GM21528 (cell line): ENCODE results near the gene CXCR4.
"Not testable (repeated sequence)": the region's sequence is repeated elsewhere in the genome, so short reads cannot be mapped to it uniquely, and the experiment has no call there.

ENCODE experiments used
- ATAC-seq: cut with Tn5 transposase; IDR thresholded peaks from one replicate; pipeline ENCODE4 v1.9.1; 2021; ENCODE audit warnings: mild to moderate bottlenecking, moderate library complexity; ENCODE audit not compliant: unreplicated experiment, low FRiP score

Gene CXCR4

DNA sequence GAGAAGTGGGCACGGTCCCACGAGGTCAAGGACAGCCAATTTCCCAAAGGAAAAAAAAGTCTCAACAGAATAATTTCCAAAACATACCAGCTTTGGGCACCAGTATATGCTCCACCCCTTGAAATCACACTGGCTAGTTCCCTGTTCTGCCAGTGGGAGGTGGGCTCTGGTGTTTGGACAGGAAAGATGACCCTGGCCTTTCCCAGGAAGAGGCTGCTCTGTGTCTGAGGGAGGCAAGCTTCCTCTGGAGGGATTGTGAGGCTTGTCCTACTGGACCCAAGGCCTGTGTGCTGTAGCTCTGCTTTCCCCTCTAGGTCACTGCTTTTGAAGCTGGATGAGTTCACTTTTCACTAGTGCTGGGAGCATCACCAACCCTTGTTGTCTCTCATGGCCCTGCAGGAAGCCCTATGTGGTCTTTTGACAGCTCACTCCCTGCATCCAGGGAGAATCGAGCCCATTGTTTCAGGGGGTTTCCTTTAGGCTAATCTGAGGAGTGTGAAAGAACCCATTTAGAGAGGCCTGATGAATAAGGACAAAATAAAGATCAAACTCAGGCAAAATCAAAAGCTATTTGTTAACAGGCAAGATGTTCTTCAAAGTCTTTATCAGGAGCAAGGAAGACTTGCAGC lies 36.3 kb downstream of the CXCR4 start:
- no peak for ATAC-seq

DNA sequence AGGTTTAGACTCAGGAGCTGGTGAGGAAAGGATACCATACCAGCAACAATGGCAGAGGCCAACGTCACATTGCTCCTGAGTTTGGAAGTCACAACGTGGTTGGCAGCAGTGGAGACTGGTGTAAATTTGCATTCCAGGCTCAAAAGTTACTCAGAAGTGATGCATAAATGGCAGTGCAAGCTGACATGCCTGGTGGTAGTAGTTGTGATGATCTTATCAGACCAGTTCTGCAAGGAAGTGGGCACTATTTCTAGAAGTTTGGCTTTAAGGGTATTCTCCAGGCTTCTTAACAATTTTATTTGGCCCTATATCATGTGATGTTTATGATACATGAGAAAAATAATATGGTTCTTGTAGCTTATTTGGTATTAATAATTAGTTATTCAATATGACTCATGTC lies 37.8 kb downstream of the CXCR4 start:
- ATAC-seq: no peak

DNA sequence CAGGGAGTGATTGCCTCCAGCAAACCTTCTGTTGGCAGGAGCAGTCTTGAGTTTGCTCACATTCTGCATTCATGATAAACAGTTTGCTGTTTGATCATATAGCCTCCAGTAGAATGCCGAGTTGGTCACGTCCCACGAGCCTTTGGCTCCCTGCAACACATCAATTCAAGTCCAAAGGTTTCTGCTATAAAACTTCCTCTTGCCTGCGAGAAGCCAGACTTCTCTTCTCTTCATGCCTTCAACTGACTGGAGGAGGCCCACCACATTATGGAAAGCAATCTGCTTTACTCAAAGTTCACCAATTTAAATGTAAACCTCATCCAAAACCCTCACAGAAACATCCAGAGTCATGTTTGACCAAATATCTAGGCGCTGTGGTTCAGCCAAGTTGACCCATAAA lies 40.8 kb downstream of the CXCR4 start:
- ATAC-seq: no peak

DNA sequence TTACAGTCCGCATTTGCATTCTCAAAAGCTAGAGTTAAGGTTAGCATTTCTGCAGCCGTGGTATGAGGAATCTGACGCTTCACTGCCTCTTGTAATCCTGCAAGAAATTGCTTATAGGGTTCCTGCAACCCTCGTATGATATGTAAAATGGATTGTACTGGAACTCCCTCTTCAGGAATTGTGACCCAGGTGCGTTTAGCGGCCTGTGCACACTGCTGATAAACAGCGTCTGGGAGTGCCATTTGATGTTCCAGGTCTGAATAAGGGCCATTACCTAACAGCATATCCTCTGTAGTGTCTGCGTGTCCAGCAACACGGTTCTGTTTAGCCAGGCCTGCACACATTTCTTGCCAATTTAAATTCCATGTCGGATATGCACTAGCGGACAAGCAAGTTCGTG lies 42.5 kb downstream of the CXCR4 start:
- ATAC-seq: no peak

DNA sequence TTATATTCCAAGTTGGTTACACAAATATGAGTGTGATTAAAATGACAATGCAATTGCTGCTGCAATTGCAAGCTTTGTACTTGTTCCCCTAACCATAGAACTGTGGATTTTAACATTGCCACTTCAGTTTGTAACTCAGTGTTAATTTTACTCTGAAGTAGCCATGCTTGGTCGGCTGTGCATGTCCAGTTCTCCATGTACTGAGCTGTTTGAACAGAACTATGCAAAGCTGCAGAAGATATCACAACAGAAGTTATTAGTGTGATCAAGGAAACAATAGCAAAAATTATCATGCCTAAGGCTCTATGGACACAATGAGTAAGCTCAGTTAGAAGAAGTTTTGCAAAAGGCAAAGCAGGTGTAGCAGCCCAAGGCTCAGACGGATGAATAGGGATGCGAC lies 45.3 kb downstream of the CXCR4 start:
- ATAC-seq: no peak

DNA sequence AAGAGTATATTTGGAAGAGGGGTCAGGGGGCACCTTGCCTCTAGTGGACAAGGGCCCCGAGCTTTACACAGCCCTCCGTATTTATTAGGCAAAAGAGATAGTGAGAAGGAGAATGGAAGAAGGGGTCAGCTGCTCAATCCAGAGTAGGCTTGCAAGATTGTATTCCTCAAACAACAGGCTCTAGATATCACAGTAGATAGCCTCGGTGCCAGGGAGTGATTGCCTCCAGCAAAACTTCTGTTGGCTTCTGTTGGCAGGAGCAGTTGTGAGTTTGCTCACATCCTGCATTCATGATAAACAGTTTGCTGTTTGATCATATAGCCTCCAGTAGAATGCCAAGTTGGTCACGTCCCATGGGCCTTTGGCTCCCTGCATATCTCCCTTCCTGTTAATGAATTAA lies 46.1 kb downstream of the CXCR4 start:
- ATAC-seq: not testable (repeated sequence)

DNA sequence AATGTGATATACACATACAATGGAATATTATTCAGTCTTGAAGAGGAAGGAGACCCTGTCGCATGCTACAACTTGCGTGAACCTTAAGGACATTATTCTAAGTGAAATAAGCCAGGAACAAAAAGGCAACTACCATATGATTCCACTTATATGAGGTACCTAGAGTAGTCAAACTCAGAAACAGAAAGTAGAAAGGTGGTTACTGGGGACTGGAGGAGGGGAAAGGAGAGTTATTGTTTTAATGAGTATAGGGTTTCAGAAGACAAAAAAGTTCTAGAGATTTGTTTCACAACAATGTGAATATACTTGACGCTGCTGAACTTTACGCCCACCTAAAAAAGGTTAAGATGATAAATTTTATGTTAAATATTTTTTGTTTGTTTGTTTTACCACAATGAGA lies 47.0 kb downstream of the CXCR4 start:
- ATAC-seq: no peak

DNA sequence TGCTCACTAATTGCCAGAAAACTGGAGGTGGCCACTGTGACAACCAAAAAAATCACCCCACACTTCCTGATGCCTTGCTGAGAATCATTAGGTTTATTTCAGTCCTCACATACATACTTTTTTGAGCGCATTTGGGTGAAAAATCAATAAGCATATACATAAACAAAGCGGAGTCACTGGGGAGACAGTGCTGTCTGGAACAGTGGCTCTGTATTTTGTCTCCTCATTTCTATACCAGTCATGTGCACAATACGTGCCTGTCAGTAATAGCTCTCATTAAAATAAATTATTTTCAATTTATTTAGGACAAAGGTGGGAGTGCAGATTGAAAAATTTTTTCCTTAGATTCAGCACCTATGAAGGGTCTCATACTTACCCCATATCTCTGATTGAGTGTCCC lies 48.2 kb downstream of the CXCR4 start:
- ATAC-seq: no peak

DNA sequence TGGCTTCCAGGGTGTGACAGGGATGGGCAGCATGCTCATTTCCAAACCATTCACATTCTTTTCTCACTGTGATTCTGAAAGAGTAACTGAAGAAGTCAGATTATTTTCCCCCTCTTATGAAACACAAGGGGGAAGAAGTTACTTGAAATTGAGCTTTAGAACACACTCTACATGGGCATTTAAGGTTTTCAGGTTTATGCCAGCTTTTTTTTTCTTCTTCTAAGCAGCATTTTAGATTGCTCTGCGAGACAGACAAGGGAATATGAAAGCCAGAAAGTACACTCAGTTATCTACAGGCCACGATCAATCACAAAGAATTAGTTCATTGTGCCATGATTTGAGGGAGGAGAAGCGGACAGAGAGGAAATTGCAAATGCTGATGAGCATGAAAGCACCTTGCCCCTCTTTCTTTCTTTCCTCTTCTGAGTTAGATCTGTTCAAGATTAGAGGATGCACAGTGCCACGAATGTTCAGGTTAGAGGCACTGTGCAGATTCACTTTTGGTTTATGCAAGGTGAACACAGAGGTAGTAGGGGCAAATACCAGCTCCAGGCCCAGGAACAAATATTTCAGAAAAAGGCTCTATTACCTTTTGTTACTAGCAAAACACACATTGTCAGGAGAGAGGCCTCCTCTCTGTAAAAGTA lies 49.2 kb downstream of the CXCR4 start:
- ATAC-seq: no peak

DNA sequence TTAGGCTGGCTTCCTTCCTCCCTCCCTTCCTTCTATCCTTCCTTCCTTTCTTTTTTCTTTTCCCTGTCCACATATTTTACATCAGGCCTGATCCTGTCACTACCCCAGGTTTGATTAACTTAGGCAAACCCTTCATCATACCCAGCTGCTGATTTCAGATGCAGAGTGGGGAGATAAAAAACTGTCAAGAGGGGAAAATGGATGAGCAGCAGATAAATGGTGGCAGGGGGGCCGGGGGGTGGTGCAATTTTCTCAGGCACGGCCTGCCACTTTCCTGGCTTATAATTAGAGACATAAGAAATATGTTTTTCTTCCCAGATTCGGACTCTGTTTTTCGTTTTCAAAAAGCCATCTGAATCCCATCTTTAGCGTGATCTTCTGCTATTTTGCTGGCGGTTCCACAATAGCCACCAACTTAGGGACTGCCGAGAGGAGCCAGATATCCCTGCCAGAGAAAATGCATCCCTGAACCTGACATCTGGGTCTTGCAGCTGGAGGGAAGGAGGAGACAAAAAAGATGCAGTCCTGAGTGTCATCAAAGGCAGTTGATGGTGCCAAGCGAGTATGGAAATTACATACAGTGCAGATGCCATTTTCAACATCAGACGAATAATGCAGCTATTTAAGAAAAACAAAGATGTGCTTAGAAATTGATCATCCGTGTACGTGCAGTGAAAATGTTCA lies 49.9 kb downstream of the CXCR4 start:
- no peak for ATAC-seq

DNA sequence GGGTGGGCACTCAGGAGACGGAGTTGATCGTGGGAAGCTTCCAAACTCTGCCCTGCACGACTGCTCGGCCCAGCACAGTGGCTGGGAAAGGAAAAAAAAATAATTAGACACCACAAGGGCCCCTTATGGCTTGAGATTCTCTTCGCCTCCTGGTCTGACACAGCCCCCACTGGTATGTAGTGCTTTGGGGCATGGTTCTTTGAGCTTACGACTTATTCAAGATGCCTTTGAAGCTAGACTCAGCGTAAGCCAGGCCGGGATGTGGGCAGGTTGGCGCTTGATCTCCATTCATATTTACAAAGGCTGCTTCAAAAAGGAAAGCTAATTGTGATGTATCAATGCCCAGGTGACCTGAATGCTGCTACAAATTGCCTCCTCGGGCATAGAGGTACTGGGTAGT lies 50.5 kb downstream of the CXCR4 start:
- ATAC-seq: no peak

DNA sequence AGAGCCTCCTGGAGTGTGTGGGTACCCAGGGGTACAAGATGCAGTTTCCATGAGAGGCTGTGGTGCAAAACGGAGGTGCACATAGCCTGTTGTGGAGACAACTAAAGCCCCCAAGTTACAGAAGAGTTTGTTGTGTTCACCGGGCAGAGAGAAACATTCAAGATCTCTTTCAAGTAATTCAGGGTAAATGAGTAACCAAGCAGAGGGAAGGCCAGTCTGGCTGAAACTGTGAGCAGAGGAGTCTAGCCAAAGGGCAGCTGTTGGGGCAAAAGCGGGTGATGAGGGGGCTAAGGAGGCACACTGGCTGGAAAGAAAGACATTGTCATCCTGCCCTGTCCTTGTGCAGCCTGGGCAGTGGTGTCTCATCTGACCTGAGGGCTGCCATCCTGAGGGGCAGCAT lies 52.0 kb downstream of the CXCR4 start:
- ATAC-seq: peak; percentile 80

DNA sequence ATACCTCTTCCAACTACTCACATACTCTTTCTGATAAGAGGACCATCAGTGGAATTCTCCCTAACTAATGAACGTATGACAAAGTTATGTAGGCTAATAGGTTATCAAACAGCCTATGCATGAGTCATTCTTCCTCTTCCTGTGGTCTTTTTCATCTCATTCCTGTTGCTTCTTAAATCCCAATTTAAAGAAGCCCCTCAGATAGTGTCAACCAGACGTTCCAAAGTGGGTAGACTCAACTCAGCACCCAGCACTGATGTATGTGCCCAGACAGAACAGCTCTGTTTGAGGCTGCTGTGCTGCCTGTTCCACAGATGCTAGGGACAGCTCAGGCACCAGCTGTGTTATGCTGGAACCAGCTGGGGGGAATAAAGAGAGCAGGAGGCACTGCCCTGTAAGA lies 52.6 kb downstream of the CXCR4 start:
- peak; percentile 25 for ATAC-seq
